ENCODE results near the gene COLEC12.

The COLEC12 gene

GRCh38 chr18:446941-447560 is 53.5 kb downstream of the COLEC12 start:
- in situ Hi-C loops (cut with MboI; ENCODE audit: low sequenced_read_pairs), result no loop called here

GRCh38 chr18:445055-445454 is 55.4 kb downstream of the COLEC12 start:
- in situ Hi-C loops (cut with MboI; ENCODE audit: low sequenced_read_pairs), result no loop called here

DNA sequence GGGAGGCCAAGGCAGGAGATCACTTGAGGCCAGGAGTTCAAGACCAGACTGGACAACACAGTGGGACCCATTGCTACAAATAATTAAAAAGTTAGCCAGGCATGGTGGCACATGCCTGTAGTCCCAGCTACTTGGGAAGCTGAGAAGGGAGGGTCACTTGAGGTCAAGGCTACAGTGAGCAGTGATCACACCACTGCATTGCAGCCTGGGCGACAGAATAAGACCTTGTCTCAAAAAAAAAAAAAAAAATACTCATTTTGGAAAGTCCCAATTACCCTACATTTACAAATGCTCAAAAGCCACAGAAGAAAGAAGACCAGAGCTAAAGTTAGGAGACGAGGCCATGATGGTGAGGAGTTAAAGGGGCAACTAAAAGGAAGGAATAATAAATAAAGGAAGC is 61.9 kb downstream of the COLEC12 start:
- in situ Hi-C loops (cut with MboI; ENCODE audit: low sequenced_read_pairs), result no loop called here

GRCh38 chr18:435940-436339 is 64.6 kb downstream of the COLEC12 start:
- in situ Hi-C loops (cut with MboI; ENCODE audit: low sequenced_read_pairs), result no loop called here

- in situ Hi-C loops (cut with MboI; ENCODE audit: low sequenced_read_pairs), result no loop called here
These were observed 66.1 kb downstream of the COLEC12 start for GRCh38 chr18:434410-434809.

- in situ Hi-C loops (cut with MboI; ENCODE audit: low sequenced_read_pairs), result no loop called here
These were observed 66.5 kb downstream of the COLEC12 start for GRCh38 chr18:433960-434359.

- in situ Hi-C loops (cut with MboI; ENCODE audit: low sequenced_read_pairs), result no loop called here
These were observed 67.2 kb downstream of the COLEC12 start for GRCh38 chr18:433298-433697.

GRCh38 chr18:432791-433190 is 67.7 kb downstream of the COLEC12 start:
- in situ Hi-C loops (cut with MboI; ENCODE audit: low sequenced_read_pairs), result no loop called here

DNA sequence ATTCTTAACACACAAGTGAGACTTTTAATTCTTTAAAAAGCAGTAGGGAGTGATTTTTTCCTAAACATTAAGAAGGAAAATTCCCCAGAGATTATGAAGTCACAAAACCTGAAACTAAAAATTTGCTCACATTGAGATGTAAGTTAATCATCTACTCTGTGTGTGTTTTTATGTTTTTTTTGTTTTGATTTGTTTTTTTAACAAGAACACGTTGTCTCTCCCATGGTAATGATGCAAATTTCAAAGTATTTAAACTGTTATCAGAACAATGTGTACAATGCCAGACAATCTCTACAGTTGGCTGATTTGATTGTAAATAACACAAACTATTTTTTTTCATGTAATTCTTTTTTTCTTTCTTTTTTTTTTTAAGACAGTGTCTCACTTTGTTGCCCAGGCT is 71.5 kb downstream of the COLEC12 start:
- in situ Hi-C loops (cut with MboI; ENCODE audit: low sequenced_read_pairs), result no loop called here

- in situ Hi-C loops (cut with MboI; ENCODE audit: low sequenced_read_pairs), result no loop called here
These were observed 73.5 kb downstream of the COLEC12 start for GRCh38 chr18:427005-427404.

GRCh38 chr18:425106-425745 is 75.3 kb downstream of the COLEC12 start:
- in situ Hi-C loops (cut with MboI; ENCODE audit: low sequenced_read_pairs), result no loop called here

- in situ Hi-C loops (cut with MboI; ENCODE audit: low sequenced_read_pairs), result no loop called here
These were observed 75.8 kb downstream of the COLEC12 start for GRCh38 chr18:424668-425067.

GRCh38 chr18:424071-424661 is 76.3 kb downstream of the COLEC12 start:
- in situ Hi-C loops (cut with MboI; ENCODE audit: low sequenced_read_pairs), result no loop called here

DNA sequence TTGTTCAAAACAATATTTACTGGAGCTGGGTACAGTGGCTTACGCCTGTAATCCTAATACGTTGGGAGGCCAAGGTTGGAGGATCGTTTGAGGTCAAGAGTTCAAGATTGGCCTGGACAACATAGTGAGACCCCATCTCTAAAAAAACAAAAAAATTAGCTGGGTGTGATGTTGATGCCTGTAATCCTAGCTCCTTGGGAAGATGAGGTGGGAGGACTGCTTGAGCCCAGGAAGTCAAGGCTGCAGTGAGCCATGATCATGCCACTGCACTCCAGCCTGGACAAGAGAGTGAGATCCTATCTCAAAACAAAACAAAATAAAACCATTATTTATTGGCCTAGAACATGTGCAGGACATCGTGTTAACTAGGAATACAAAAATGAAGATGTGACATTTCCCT is 77.5 kb downstream of the COLEC12 start:
- in situ Hi-C loops (cut with MboI; ENCODE audit: low sequenced_read_pairs), result no loop called here

DNA sequence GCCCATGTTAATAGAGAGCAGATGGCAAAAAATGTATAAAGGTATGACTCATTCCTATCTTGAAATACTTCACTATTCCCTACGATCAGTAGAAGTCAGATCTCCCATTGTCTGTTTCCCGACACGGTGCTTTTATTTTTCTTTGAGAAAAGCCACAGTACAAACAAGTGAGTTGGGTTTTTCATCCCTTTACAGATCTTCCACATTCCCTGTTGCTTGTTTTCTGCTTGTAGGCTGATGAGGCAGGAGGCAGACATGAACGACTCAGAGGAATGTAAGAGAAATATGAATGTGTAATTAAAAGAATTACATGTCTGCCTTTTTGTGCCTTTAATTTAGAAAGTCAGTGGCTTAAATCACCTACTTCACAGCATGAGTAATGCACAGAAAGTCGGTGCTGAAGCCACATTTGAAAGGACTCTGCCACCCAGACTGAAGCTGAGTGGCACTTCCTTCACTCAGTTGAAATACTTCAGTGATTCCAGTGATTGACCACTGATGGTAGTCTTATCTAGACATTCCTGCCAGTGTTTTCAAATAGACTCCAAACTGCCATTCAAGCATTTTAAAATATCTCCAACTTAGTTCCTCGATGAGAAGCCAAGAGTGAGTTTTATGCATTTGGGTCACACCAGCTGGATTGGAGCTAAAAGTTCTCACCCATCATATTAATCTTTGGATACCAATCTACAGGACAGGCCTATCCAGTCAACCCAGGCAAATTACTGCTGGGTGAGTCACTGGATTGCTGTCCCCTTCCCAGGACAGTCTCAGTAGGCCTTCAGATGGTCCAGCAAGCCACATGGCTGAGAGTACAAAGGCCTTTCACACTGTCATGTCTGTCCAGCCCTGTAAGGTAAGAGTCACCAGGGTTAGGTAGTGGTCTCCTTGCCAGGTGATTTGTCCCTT is 79.0 kb downstream of the COLEC12 start:
- in situ Hi-C loops (cut with MboI; ENCODE audit: low sequenced_read_pairs), result no loop called here

- in situ Hi-C loops (cut with MboI; ENCODE audit: low sequenced_read_pairs), result no loop called here
These were observed 79.7 kb downstream of the COLEC12 start for GRCh38 chr18:420661-421246.

- in situ Hi-C loops (cut with MboI; ENCODE audit: low sequenced_read_pairs), result no loop called here
These were observed 80.8 kb downstream of the COLEC12 start for GRCh38 chr18:419541-420175.

- in situ Hi-C loops (cut with MboI; ENCODE audit: low sequenced_read_pairs), result no loop called here
These were observed 83.0 kb downstream of the COLEC12 start for GRCh38 chr18:417495-417894.

GRCh38 chr18:416930-417329 is 83.6 kb downstream of the COLEC12 start:
- in situ Hi-C loops (cut with MboI; ENCODE audit: low sequenced_read_pairs), result no loop called here

Measured in HL-60/S4 treated with retinoic acid at 250 ng/mL for 4 days and 3 days (cell line).